Trophoblast cell (in vitro differentiated cells and primary cell): ENCODE measurements around the gene DNAAF9.
A peak's percentile ranks its signal among the peaks of the same experiment; 100 is the strongest.

Experiments
- DNase-seq, 2 donors: peaks; one replicate each; pipeline ENCODE4 v3.0.0-alpha.2; 2016
- H2AFZ ChIP-seq: 2 replicates; pipeline ENCODE4 v1.6.1; 2013; ENCODE audit warnings: low read length, moderate library complexity, mild to moderate bottlenecking; ENCODE audit not compliant: insufficient read depth, poor library complexity
- H2AK5ac ChIP-seq: 2 replicates; pipeline ENCODE4 v1.6.1; 2013; ENCODE audit warnings: mild to moderate bottlenecking, low read length
- H2BK120ac ChIP-seq: 2 replicates; pipeline ENCODE4 v1.6.1; 2013; ENCODE audit warnings: low read length, mild to moderate bottlenecking, moderate library complexity; ENCODE audit not compliant: insufficient read depth, poor library complexity
- H2BK12ac ChIP-seq: 2 replicates; pipeline ENCODE4 v1.6.1; 2013; ENCODE audit warnings: mild to moderate bottlenecking, low read length, moderate library complexity
- H2BK5ac ChIP-seq: 2 replicates; pipeline ENCODE4 v1.6.1; 2013; ENCODE audit warnings: low read length, low read depth, moderate library complexity, mild to moderate bottlenecking; ENCODE audit not compliant: poor library complexity
- H3K14ac ChIP-seq: 2 replicates; pipeline ENCODE4 v1.6.1; 2013; ENCODE audit warnings: mild to moderate bottlenecking, low read length
- H3K18ac ChIP-seq: 2 replicates; pipeline ENCODE4 v1.6.1; 2013; ENCODE audit warnings: mild to moderate bottlenecking, low read length
- H3K23ac ChIP-seq: 2 replicates; pipeline ENCODE4 v1.6.1; 2013; ENCODE audit warnings: low read length
- H3K27ac ChIP-seq: 2 replicates; pipeline ENCODE4 v1.5.1; 2013; ENCODE audit warnings: low read depth, mild to moderate bottlenecking, inconsistent platforms, low read length, moderate library complexity
- H3K27me3 ChIP-seq: 2 replicates; pipeline ENCODE4 v1.6.1; 2013; ENCODE audit warnings: inconsistent platforms, mild to moderate bottlenecking, low read length, moderate library complexity; ENCODE audit not compliant: insufficient read depth
- H3K36me3 ChIP-seq, 2 experiments: 1 replicate in 1 of 2; 2 replicates in 1 of 2; pipeline ENCODE4 v1.6.1; 2013; ENCODE audit warnings: low read length in 2 of 2, mild to moderate bottlenecking in 2 of 2, moderate library complexity in 1 of 2; ENCODE audit not compliant: insufficient read depth in 2 of 2, control insufficient read depth in 1 of 2
- H3K4ac ChIP-seq: 2 replicates; pipeline ENCODE4 v1.6.1; 2013; ENCODE audit warnings: low read depth, mild to moderate bottlenecking, low read length, moderate library complexity
- H3K4me1 ChIP-seq, 2 experiments: 1 replicate in 1 of 2; 2 replicates in 1 of 2; pipeline ENCODE4 v1.6.1; 2013; ENCODE audit warnings: low read length in 2 of 2, mild to moderate bottlenecking in 2 of 2, moderate library complexity in 1 of 2; ENCODE audit not compliant: insufficient read depth in 2 of 2, control insufficient read depth in 1 of 2
- H3K4me2 ChIP-seq: 2 replicates; pipeline ENCODE4 v1.6.1; 2013; ENCODE audit warnings: inconsistent platforms, mild to moderate bottlenecking, low read length, moderate library complexity
- H3K4me3 ChIP-seq: 2 replicates; pipeline ENCODE4 v1.5.1; 2013; ENCODE audit warnings: mild to moderate bottlenecking, low read depth, low read length, inconsistent platforms
- H3K79me1 ChIP-seq: one replicate; pipeline ENCODE4 v1.6.1; 2013; ENCODE audit warnings: low read length
- H3K79me2 ChIP-seq: 2 replicates; pipeline ENCODE4 v1.6.1; 2013; ENCODE audit warnings: low read length, mild to moderate bottlenecking; ENCODE audit not compliant: control insufficient read depth, insufficient read depth, poor library complexity
- H3K9ac ChIP-seq: 2 replicates; pipeline ENCODE4 v1.6.1; 2013; ENCODE audit warnings: mild to moderate bottlenecking, low read length
- H3K9me3 ChIP-seq: 2 replicates; pipeline ENCODE4 v1.6.1; 2013; ENCODE audit warnings: low read depth, mild to moderate bottlenecking, control low read depth, inconsistent platforms, low read length; ENCODE audit not compliant: insufficient read depth
- H4K12ac ChIP-seq: 2 replicates; pipeline ENCODE4 v1.6.1; 2013; ENCODE audit warnings: low read depth, mild to moderate bottlenecking, low read length, moderate library complexity
- H4K8ac ChIP-seq: 2 replicates; pipeline ENCODE4 v1.6.1; 2013; ENCODE audit warnings: low read depth, mild to moderate bottlenecking, low read length, moderate library complexity
- H4K91ac ChIP-seq: one replicate; pipeline ENCODE4 v1.6.1; 2013; ENCODE audit warnings: low read depth, mild to moderate bottlenecking, low read length, moderate library complexity
- WGBS: extraction: QIAGEN DNeasy Blood & Tissue Kit; methylation state at CpG from one replicate; pipeline ENCODE4 v1.1.7; 2013; ENCODE audit warnings: missing lambda C conversion rate; ENCODE audit not compliant: insufficient read length, insufficient coverage; ENCODE audit errors: extremely low coverage; 5-methylcytosine and 5-hydroxymethylcytosine counted together

The DNAAF9 gene

DNA sequence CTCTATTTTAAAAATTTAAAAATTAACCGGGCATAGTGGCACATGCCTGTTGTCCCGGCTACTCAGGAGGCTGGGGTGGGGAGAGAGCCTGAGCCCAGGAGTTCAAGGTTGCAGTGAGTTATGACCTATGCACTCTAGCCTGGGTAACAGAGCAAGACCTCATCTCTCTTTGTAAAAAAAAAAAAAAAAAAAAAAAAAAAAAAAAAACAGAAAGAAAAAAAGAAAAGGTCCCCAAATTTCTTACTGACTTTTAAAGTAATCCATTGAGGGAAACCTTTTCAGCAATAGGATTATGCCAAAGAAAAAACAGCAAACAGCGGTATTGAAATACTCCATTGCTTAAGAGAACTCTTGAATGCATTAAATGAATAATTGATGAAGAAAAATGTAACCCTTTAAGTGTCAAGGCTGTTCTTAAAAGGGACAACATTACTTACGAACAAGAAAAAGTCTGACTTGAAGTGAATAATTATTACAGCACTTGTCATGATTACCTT lies 6.0 kb upstream of the DNAAF9 start:
- Histone ChIP-seq H3K4me2 (no peak overlapping the region), H2AK5ac (no peak overlapping the region), H4K91ac (no peak overlapping the region), H3K4me3 (no peak overlapping the region), H3K4me1 (no peaks in the 10 kb centered on the region), H3K18ac (no peak overlapping the region), H4K8ac (no peak overlapping the region), H3K23ac (no peak overlapping the region), H3K27ac (no peak overlapping the region), H2BK5ac (no peak overlapping the region), H2AFZ (no peak overlapping the region), H3K27me3 (no peaks in the 10 kb centered on the region), H3K36me3 (no peaks in the 10 kb centered on the region), H3K9ac (no peak overlapping the region), H3K79me2 (no peaks in the 10 kb centered on the region), H3K79me1 (no peaks in the 10 kb centered on the region), H3K14ac (no peak overlapping the region), H4K12ac (no peak overlapping the region), H3K9me3 (peaks cover 2% of the 10 kb centered on the region), H2BK12ac (no peak overlapping the region), H2BK120ac (no peak overlapping the region), H3K4ac (no peak overlapping the region)
- no CpG with 5 or more reads among the region's 4 CpGs for WGBS
- DNase-seq = no peak

DNA sequence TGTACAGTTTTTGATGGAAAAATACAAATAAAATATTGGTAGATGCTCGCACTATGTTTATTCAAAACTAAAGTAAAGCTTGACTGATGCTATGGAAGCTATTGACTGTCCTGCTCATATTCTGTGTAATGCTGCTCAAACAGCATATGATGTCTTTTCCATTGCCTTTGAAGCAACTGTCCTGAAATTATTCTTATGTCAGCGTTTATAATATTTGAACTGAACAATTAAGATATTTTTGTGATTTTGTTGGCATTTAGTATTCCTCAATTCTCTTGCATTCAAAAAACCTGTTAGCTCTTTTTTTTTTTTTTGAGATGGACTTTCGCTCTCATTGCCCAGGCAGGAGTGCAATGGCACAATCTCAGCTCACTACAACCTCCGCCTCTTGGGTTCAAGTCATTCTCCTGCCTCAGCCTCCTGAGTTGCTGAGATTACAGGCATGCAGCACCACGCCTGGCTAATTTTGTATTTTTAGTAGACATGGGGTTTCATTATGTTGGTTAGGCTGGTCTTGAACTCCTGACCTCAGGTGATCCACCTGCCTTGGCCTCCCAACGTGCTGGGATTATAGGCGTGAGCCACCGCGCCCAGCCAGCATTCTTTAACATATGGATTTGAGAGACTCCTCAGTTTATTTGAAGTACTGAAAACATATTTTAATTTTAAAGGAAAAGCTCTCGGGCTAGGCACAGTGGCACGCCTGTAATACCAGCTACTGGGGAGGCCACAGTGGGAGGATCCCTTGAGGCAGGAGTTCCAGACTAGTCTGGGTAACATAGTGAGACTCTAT lies 5.3 kb upstream of the DNAAF9 start:
- no peak for DNase-seq
- Histone ChIP-seq H3K14ac (no peak overlapping the region), H2AFZ (no peak overlapping the region), H4K91ac (no peak overlapping the region), H3K4me3 (no peak overlapping the region), H4K12ac (no peak overlapping the region), H2BK120ac (no peak overlapping the region), H4K8ac (no peak overlapping the region), H2AK5ac (no peak overlapping the region), H3K4ac (no peak overlapping the region), H3K79me1 (peaks cover 4% of the 10 kb centered on the region), H3K23ac (no peak overlapping the region), H3K27ac (no peak overlapping the region), H3K79me2 (no peaks in the 10 kb centered on the region), H3K18ac (no peak overlapping the region), H2BK5ac (no peak overlapping the region), H3K36me3 (no peaks in the 10 kb centered on the region), H3K9ac (no peak overlapping the region), H3K4me2 (no peak overlapping the region), H2BK12ac (no peak overlapping the region), H3K4me1 (no peaks in the 10 kb centered on the region), H3K27me3 (no peaks in the 10 kb centered on the region), H3K9me3 (peaks cover 2% of the 10 kb centered on the region)
- WGBS = no CpG with 5 or more reads among the region's 11 CpGs

DNA sequence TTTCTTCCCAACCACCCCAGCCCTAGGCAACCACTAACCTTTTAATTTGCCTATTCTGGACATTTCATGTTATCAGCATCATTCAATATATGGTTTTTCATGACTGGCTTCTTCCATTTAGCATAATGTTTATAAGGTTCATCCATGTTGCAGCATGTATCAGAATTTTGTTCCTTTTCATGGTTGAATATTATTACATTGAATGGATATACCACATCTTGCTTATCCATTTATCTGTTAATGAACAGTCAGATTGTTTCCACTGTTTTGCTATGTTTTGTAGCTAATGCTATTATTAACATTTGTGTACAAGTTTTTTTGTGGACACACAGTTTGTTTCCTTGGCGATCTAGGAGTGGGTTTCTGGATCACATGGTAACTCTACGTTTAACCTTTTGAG lies 3.0 kb upstream of the DNAAF9 start:
- DNase-seq = no peak
- WGBS = no CpG with 5 or more reads among the region's 2 CpGs
- Histone ChIP-seq H3K27ac (no peak overlapping the region), H4K91ac (no peak overlapping the region), H2BK120ac (no peak overlapping the region), H3K4me1 (peaks cover 3 to 5% of the 10 kb centered on the region in 2 experiments), H4K12ac (no peak overlapping the region), H2BK12ac (no peak overlapping the region), H3K18ac (no peak overlapping the region), H3K9ac (no peak overlapping the region), H3K27me3 (no peaks in the 10 kb centered on the region), H2AK5ac (no peak overlapping the region), H3K9me3 (no peaks in the 10 kb centered on the region), H2AFZ (no peak overlapping the region), H2BK5ac (no peak overlapping the region), H3K4me3 (no peak overlapping the region), H3K4ac (no peak overlapping the region), H3K14ac (no peak overlapping the region), H4K8ac (no peak overlapping the region), H3K4me2 (no peak overlapping the region), H3K23ac (no peak overlapping the region), H3K36me3 (no peaks in the 10 kb centered on the region), H3K79me1 (peaks cover 15% of the 10 kb centered on the region), H3K79me2 (peaks cover 8% of the 10 kb centered on the region)

DNA sequence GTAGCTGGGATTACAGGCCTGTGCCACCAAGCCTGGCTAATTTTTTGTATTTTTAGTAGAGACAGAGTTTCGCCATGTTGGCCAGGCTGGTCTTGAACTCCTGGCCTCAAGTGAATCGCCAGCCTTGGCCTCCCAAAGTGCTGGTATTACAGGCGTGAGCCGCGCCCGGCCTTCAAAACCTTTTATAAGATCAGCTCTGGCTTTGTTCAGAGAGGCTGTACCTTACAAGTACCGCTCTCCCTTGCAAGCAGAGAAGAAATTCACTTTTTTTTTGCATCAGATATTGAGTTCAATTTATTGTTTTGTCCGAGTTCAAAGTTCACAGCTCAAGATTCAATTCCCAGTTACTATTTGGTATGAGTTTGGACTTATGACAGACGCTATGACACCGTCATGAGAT lies 1.9 kb upstream of the DNAAF9 start:
- H3K79me2 ChIP-seq = peaks cover 8% of the 10 kb centered on the region
- H3K4me3 ChIP-seq = no peak overlapping the region
- DNase-seq = no peak
- H2AK5ac ChIP-seq = no peak overlapping the region
- H3K4ac ChIP-seq = no peak overlapping the region
- no peak overlapping the region for H3K27ac ChIP-seq
- H3K4me2 ChIP-seq = no peak overlapping the region
- no peak overlapping the region for H4K12ac ChIP-seq
- H3K4me1 ChIP-seq = peaks cover 5 to 8% of the 10 kb centered on the region in 2 experiments
- peak overlapping the region; percentile 52 for H2AFZ ChIP-seq
- no peak overlapping the region for H2BK120ac ChIP-seq
- H3K14ac ChIP-seq = no peak overlapping the region
- H3K23ac ChIP-seq = no peak overlapping the region
- peaks cover 15% of the 10 kb centered on the region for H3K79me1 ChIP-seq
- H3K9ac ChIP-seq = no peak overlapping the region
- H2BK12ac ChIP-seq = no peak overlapping the region
- WGBS = no CpG with 5 or more reads among the region's 10 CpGs
- no peak overlapping the region for H3K18ac ChIP-seq
- no peak overlapping the region for H2BK5ac ChIP-seq
- no peaks in the 10 kb centered on the region for H3K36me3 ChIP-seq
- no peaks in the 10 kb centered on the region for H3K27me3 ChIP-seq
- no peak overlapping the region for H4K91ac ChIP-seq
- no peaks in the 10 kb centered on the region for H3K9me3 ChIP-seq
- no peak overlapping the region for H4K8ac ChIP-seq
